A549 (cell line): ENCODE results near the gene SLC6A17. TPM values are rescaled to one million over a fixed set of nuclear protein-coding genes. Genes with fewer than 3 reads are reported as not detected.

ENCODE experiments used
- ATAC-seq, 2 experiments: fragments of 200-7000 bp in 1 of 2; fragments of >200 bp in 1 of 2; cut with Nextera tagmentation in 1 of 2; cut with Tn5 transposase in 1 of 2; 3 replicates each; pipeline versions ENCODE4 v1.8.0 to v1.9.1; 2018 to 2020; ENCODE audit warnings: mild to moderate bottlenecking in 1 of 2, moderate library complexity in 1 of 2
- CTCF ChIA-PET: fragments of 300-600 bp; sonication (Branson Sonifier 250); formaldehyde crosslinking; extraction: SDS; loops from one replicate; lab custom pipeline; 2021; ENCODE audit warnings: antibody characterized with exemption, inconsistent platforms; lab: Yijun Ruan, JAX
- POLR2A ChIA-PET: fragments of 350-600 bp; formaldehyde crosslinking; extraction: SDS; loops from one replicate; lab custom pipeline; 2021; ENCODE audit warnings: antibody characterized with exemption, inconsistent platforms; lab: Yijun Ruan, JAX
- DNase-seq, 2 experiments: peaks; one replicate each; pipeline versions ENCODE4 v3.0.0 to v3.0.0-alpha.2; 2011 to 2016; ENCODE audit warnings: low read depth in 1 of 2, low spot score in 1 of 2
- FAIRE-seq: peaks from 2 replicates; lab custom pipeline; 2011; peaks lifted over from hg19 to GRCh38; lab: Jason Lieb, UNC
- H3K27ac ChIP-seq, 2 experiments: fragments of >200 bp; sonication (Bioruptor Twin); formaldehyde crosslinking; 3 replicates each; pipeline ENCODE4 v1.5.1; 2016 to 2017
- H3K4me1 ChIP-seq: fragments of >200 bp; sonication (Bioruptor Twin); formaldehyde crosslinking; 3 replicates; pipeline ENCODE4 v1.6.1; 2016
- H3K4me2 ChIP-seq: fragments of >200 bp; sonication (Bioruptor Twin); formaldehyde crosslinking; 3 replicates; pipeline ENCODE4 v1.6.1; 2016
- H3K4me3 ChIP-seq: fragments of >200 bp; sonication (Bioruptor Twin); formaldehyde crosslinking; 3 replicates; pipeline ENCODE4 v1.5.1; 2016
- H3K9me3 ChIP-seq: fragments of >200 bp; sonication (Bioruptor Twin); formaldehyde crosslinking; 3 replicates; pipeline ENCODE4 v1.6.1; 2016
- ATOH8 ChIP-seq: fragments of 250-450 bp; sonication (Bioruptor Pico); IDR thresholded peaks from 2 replicates; pipeline ENCODE4 v1.5.0; 2020; ENCODE audit warnings: low read depth, mild to moderate bottlenecking, moderate library complexity
- CHD2 ChIP-seq: fragments of 150-350 bp; IDR thresholded peaks from 2 replicates; pipeline ENCODE4 v1.6.1; 2014; ENCODE audit warnings: low read length; ENCODE audit not compliant: partially characterized antibody
- CTCF ChIP-seq: fragments of >200 bp; sonication (Bioruptor Twin); formaldehyde crosslinking; IDR thresholded peaks from 3 replicates; pipeline ENCODE4 v1.5.1; 2016
- ELK1 ChIP-seq: fragments of 150-350 bp; IDR thresholded peaks from 2 replicates; pipeline ENCODE4 v1.6.1; 2014; ENCODE audit warnings: low read depth, mild to moderate bottlenecking, low read length
- HDAC2 ChIP-seq: fragments of 200-600 bp; sonication (generic); IDR thresholded peaks from 2 replicates; pipeline ENCODE4 v1.6.1; 2016
- HEYL ChIP-seq: fragments of 250-450 bp; sonication (Bioruptor Pico); IDR thresholded peaks from 2 replicates; pipeline ENCODE4 v1.8.0; 2021; ENCODE audit warnings: mild to moderate bottlenecking, moderate library complexity
- HMGXB4 ChIP-seq: fragments of 250-450 bp; sonication (Bioruptor Pico); IDR thresholded peaks from 2 replicates; pipeline ENCODE4 v1.5.0; 2021; ENCODE audit warnings: mild to moderate bottlenecking, moderate library complexity, borderline replicate concordance
- HOXA7 ChIP-seq: fragments of 250-450 bp; sonication (Bioruptor Pico); IDR thresholded peaks from 2 replicates; pipeline ENCODE4 v1.5.0; 2020; ENCODE audit warnings: mild to moderate bottlenecking, moderate library complexity
- HOXB13 ChIP-seq: fragments of 250-450 bp; sonication (Bioruptor Pico); IDR thresholded peaks from 2 replicates; pipeline ENCODE4 v1.5.0; 2020; ENCODE audit warnings: low read depth, mild to moderate bottlenecking, moderate library complexity
- JUN ChIP-seq, 2 experiments: fragments of >200 bp; sonication (Bioruptor Twin); formaldehyde crosslinking; IDR thresholded peaks; 2 replicates in 1 of 2; 3 replicates in 1 of 2; pipeline ENCODE4 v1.6.1; 2016 to 2017
- MAFK ChIP-seq: fragments of 450-650 bp; IDR thresholded peaks from 2 replicates; pipeline ENCODE4 v1.6.1; 2014; ENCODE audit not compliant: partially characterized antibody
- MAX ChIP-seq: IDR thresholded peaks from 2 replicates; pipeline ENCODE4 v1.6.1; 2012
- NFE2L2 ChIP-seq: fragments of 150-350 bp; conservative IDR thresholded peaks from 2 replicates; pipeline ENCODE4 v1.6.1; 2014; ENCODE audit warnings: low read length
- NPAS2 ChIP-seq: fragments of 250-450 bp; sonication (Bioruptor Pico); IDR thresholded peaks from 2 replicates; pipeline ENCODE4 v1.8.0; 2022; ENCODE audit warnings: mild to moderate bottlenecking, moderate library complexity, borderline replicate concordance
- PBX3 ChIP-seq: IDR thresholded peaks from 2 replicates; pipeline ENCODE4 v1.6.1; 2012
- PHF8 ChIP-seq: fragments of 200-600 bp; sonication (generic); IDR thresholded peaks from 2 replicates; pipeline ENCODE4 v1.6.1; 2016; ENCODE audit warnings: low read depth, mild to moderate bottlenecking, antibody characterized with exemption, moderate library complexity, borderline replicate concordance
- POLR2AphosphoS2 ChIP-seq: conservative IDR thresholded peaks from 2 replicates; pipeline ENCODE4 v1.6.1; 2012; ENCODE audit warnings: low read length, improper control_type of control experiment, inconsistent platforms
- RARB ChIP-seq: fragments of 250-450 bp; sonication (Bioruptor Pico); IDR thresholded peaks from 2 replicates; pipeline ENCODE4 v1.8.0; 2021; ENCODE audit warnings: mild to moderate bottlenecking, moderate library complexity
- RFX5 ChIP-seq: fragments of 450-650 bp; IDR thresholded peaks from 2 replicates; pipeline ENCODE4 v1.7.1; 2014; ENCODE audit warnings: antibody characterized with exemption, mild to moderate bottlenecking, moderate library complexity
- RNF2 ChIP-seq: fragments of 200-600 bp; sonication (generic); IDR thresholded peaks from 2 replicates; pipeline ENCODE4 v1.6.1; 2016; ENCODE audit warnings: low read depth, mild to moderate bottlenecking, antibody characterized with exemption, moderate library complexity, borderline replicate concordance
- SMC3 ChIP-seq: fragments of >200 bp; sonication (Bioruptor Twin); formaldehyde crosslinking; IDR thresholded peaks from 3 replicates; pipeline ENCODE4 v1.6.1; 2018; ENCODE audit warnings: inconsistent platforms
- ZC3H11A ChIP-seq: fragments of 450-650 bp; IDR thresholded peaks from 2 replicates; pipeline ENCODE4 v1.6.1; 2014; ENCODE audit warnings: antibody characterized with exemption, mild to moderate bottlenecking
- ZFP36 ChIP-seq: fragments of 450-650 bp; IDR thresholded peaks from 2 replicates; pipeline ENCODE4 v1.6.1; 2014; ENCODE audit warnings: borderline replicate concordance; ENCODE audit not compliant: partially characterized antibody
- ZSCAN20 ChIP-seq: fragments of 250-450 bp; sonication (Bioruptor Pico); IDR thresholded peaks from 2 replicates; pipeline ENCODE4 v1.8.0; 2022; ENCODE audit warnings: mild to moderate bottlenecking, moderate library complexity
- WGBS: methylation state at CpG from one replicate; pipeline ENCODE4 v1.1.6; 2017; ENCODE audit errors: missing lambda C conversion rate; 5-methylcytosine and 5-hydroxymethylcytosine counted together
- polyA plus RNA-seq, 4 experiments: library from polyadenylated mRNA; depleted of rRNA in 3 of 4; stranded (reverse); fragments of >200 nt; fragmentation: RNase III in 1 of 4; extraction: RNeasy Plus Mini Kit Qiagen cat#74134 plus additional on column Dnase treatment in 1 of 4; gene quantifications; 2 replicates in 3 of 4; 3 replicates in 1 of 4; pipeline ENCODE4 v1.2.3, GENCODE V29; 2011 to 2017

The SLC6A17 gene
- polyA plus RNA-seq, 2 of the 4 experiments (the other 2 are of a cell fraction): 0.56 to 2.2 TPM

- H3K27ac ChIP-seq: no peak overlapping the region
- H3K4me2 ChIP-seq: no peak overlapping the region
- no peak overlapping the region for H3K4me3 ChIP-seq
- H3K4me1 ChIP-seq: no peaks in the 10 kb centered on the region
- ATAC-seq (no peak), FAIRE-seq (no peak), DNase-seq (no peak)
- POLR2A ChIA-PET: interaction anchor here (0.6 kb wide), 1 partner anchor 14 kb away, joined by 3 read pairs; no protein-coding TSS in a partner anchor
- TF ChIP-seq HOXB13 (CRISPR knock-in tag): no peak
- no peak for TF ChIP-seq CTCF
- no peak for TF ChIP-seq HOXA7 (CRISPR knock-in tag)
- TF ChIP-seq RARB (CRISPR knock-in tag): no peak
- no peak for TF ChIP-seq RFX5
- TF ChIP-seq HEYL (CRISPR knock-in tag): no peak
- TF ChIP-seq MAX: no peak
- no peak for TF ChIP-seq HDAC2
- no peak for TF ChIP-seq ATOH8 (CRISPR knock-in tag)
- TF ChIP-seq JUN (IDR thresholded peaks at IDR 0.05): no peak
- no peak for TF ChIP-seq PHF8
- H3K9me3 ChIP-seq: no peaks in the 10 kb centered on the region
- CTCF ChIA-PET: interaction anchor here (0.6 to 1.7 kb wide), 5 partner anchors 8 to 453 kb away, joined by 3 to 5 read pairs (median 5); no protein-coding TSS in a partner anchor
Observed at GRCh38 chr1:110132682-110133081, 17.6 kb upstream of the SLC6A17 start.

- ATAC-seq (no peak), FAIRE-seq (no peak), DNase-seq (no peak)
- Histone ChIP-seq H3K4me3 (no peak overlapping the region), H3K4me1 (no peaks in the 10 kb centered on the region), H3K27ac (no peak overlapping the region), H3K4me2 (no peak overlapping the region), H3K9me3 (no peaks in the 10 kb centered on the region)
- 87% methylated on average over 3 of the region's 4 CpGs for WGBS
- ChIA-PET CTCF (interaction anchor here (0.8 to 1.7 kb wide), 3 partner anchors 9 to 63 kb away, joined by 3 to 5 read pairs (median 3); partner anchors contain the start of gene SLC6A17), POLR2A (no interaction called here)
- TF ChIP-seq JUN (IDR thresholded peaks at IDR 0.05): no peak
- TF ChIP-seq ZSCAN20 (CRISPR knock-in tag): no peak
- TF ChIP-seq RNF2: no peak
- TF ChIP-seq NPAS2: no peak
- TF ChIP-seq NFE2L2: no peak
- TF ChIP-seq ZC3H11A: no peak
- no peak for TF ChIP-seq MAFK
- no peak for TF ChIP-seq PBX3
Observed at GRCh38 chr1:110133436-110133835, 16.9 kb upstream of the SLC6A17 start.

GRCh38 chr1:110134050-110134595, 16.2 kb upstream of the SLC6A17 start:
- ATAC-seq (no peak), FAIRE-seq (no peak), DNase-seq (no peak)
- ChIA-PET CTCF (interaction anchor here (0.8 to 2.7 kb wide), 2 partner anchors 16 to 28 kb away, joined by 3 to 9 read pairs; partner anchors contain the start of gene SLC6A17), POLR2A (no interaction called here)
- H3K4me2 ChIP-seq: no peak overlapping the region
- H3K4me3 ChIP-seq: no peak overlapping the region
- WGBS: 48% methylated on average over 11 of the region's 11 CpGs
- no peaks in the 10 kb centered on the region; the same call in 2 of the 3 replicates for H3K9me3 ChIP-seq
- H3K4me1 ChIP-seq: no peaks in the 10 kb centered on the region
- H3K27ac ChIP-seq: no peak overlapping the region
- TF ChIP-seq SMC3 (no peak), POLR2AphosphoS2 (no peak), ELK1 (no peak), ZC3H11A (no peak), HDAC2 (no peak), HOXA7 (CRISPR knock-in tag) (no peak), CHD2 (no peak), ATOH8 (CRISPR knock-in tag) (no peak), PBX3 (no peak), ZFP36 (no peak), HMGXB4 (no peak)
